ENCODE measurements around the gene PROSER3. TPM values are rescaled to one million over a fixed set of nuclear protein-coding genes. Genes with fewer than 3 reads are reported as not detected.
A peak's percentile ranks its signal among the peaks of the same experiment; 100 is the strongest.

PROSER3 gene
- total and polyA plus RNA-seq, 2 of the 13 experiments (the other 11 are each of a cell fraction or from before 2014, with no cell fraction given), result 5.1 to 5.7 TPM

GRCh38 chr19:35744430-35745327 lies 13.3 kb upstream of the PROSER3 start (continued):
- TF ChIP-seq TFDP1 (CRISPR knock-in tag; IDR thresholded peaks at IDR 0.05; ENCODE audit: borderline replicate concordance), result peak; percentile 53; the same call in 1 of the 2 replicates
- TF ChIP-seq ZNF253 (CRISPR knock-in tag; IDR thresholded peaks at IDR 0.05; ENCODE audit: borderline replicate concordance), result no peak
- TF ChIP-seq FOXC1 (CRISPR knock-in tag; IDR thresholded peaks at IDR 0.05; ENCODE audit: borderline replicate concordance), result 0 out of 2 replicates have a peak, but pooled peaks have one; percentile 59
- TF ChIP-seq MTERF4 (CRISPR knock-in tag; IDR thresholded peaks at IDR 0.05), result 0 out of 2 replicates have a peak, but pooled peaks have one; percentile 16
- peak; percentile 46; the same call in 1 of the 2 replicates for TF ChIP-seq SALL2 (CRISPR knock-in tag; IDR thresholded peaks at IDR 0.05)
- TF ChIP-seq ZSCAN5A (CRISPR knock-in tag; IDR thresholded peaks at IDR 0.05; ENCODE audit: borderline replicate concordance), result no peak

Data from HepG2 (cell line).